MCF 10A (cell line): ENCODE measurements around the gene TOMM5. TPM values are rescaled to one million over a fixed set of nuclear protein-coding genes. Genes with fewer than 3 reads are reported as not detected.
A peak's percentile ranks its signal among the peaks of the same experiment; 100 is the strongest.

Experiments used
- BruUV-seq: library from RNA; stranded (reverse); fragments of 400-500 nt; replicated peaks from 2 replicates; lab custom pipeline; 2021; lab: Mats Ljungman, UMichigan
- CTCF ChIA-PET: fragments of 300-600 bp; sonication (Branson Sonifier 250); formaldehyde crosslinking; extraction: SDS; loops from one replicate; lab custom pipeline; 2021; ENCODE audit warnings: antibody characterized with exemption, inconsistent platforms; lab: Yijun Ruan, JAX
- POLR2A ChIA-PET: fragments of 300-600, 350-650 bp; sonication (Branson Sonifier 250); formaldehyde crosslinking; extraction: SDS; loops from one replicate; lab custom pipeline; 2020; ENCODE audit warnings: antibody characterized with exemption, inconsistent platforms; lab: Yijun Ruan, JAX
- DNase-seq: peaks from one replicate; pipeline ENCODE4 v3.0.0-alpha.2; 2018; ENCODE audit not compliant: unreplicated experiment
- H3K27ac Mint-ChIP-seq: one replicate; pipeline ENCODE4 v1.8.0; 2022; ENCODE audit warnings: mild to moderate bottlenecking, low read depth, mixed read lengths; ENCODE audit not compliant: unreplicated experiment
- H3K27me3 Mint-ChIP-seq: one replicate; pipeline ENCODE4 v1.8.0; 2022; ENCODE audit warnings: mixed read lengths; ENCODE audit not compliant: insufficient read depth, unreplicated experiment
- H3K36me3 Mint-ChIP-seq: one replicate; pipeline ENCODE4 v1.8.0; 2022; ENCODE audit warnings: mild to moderate bottlenecking, moderate library complexity, mixed read lengths; ENCODE audit not compliant: insufficient read depth, unreplicated experiment
- H3K4me1 Mint-ChIP-seq: one replicate; pipeline ENCODE4 v1.8.0; 2022; ENCODE audit warnings: mixed read lengths; ENCODE audit not compliant: insufficient read depth, unreplicated experiment
- H3K4me3 Mint-ChIP-seq: one replicate; pipeline ENCODE4 v1.8.0; 2022; ENCODE audit warnings: mild to moderate bottlenecking, moderate library complexity, mixed read lengths; ENCODE audit not compliant: unreplicated experiment
- H3K9me3 Mint-ChIP-seq: one replicate; pipeline ENCODE4 v1.8.0; 2022; ENCODE audit warnings: mixed read lengths; ENCODE audit not compliant: unreplicated experiment
- CTCF ChIP-seq: fragments of 200-600 bp; IDR thresholded peaks from one replicate; pipeline ENCODE4 v1.8.0; 2022; ENCODE audit warnings: antibody characterized with exemption, mild to moderate bottlenecking; ENCODE audit not compliant: unreplicated experiment
- intact Hi-C: fragments of 100-400 bp; cut with micrococcal nuclease; formaldehyde crosslinking; loops from 2 replicates; pipeline ENCODE4 v1.14.1; 2022
- total RNA-seq: library from RNA; stranded (reverse); gene quantifications from 2 replicates; pipeline ENCODE4 v1.2.3, GENCODE V29; 2022

The TOMM5 gene
- total RNA-seq, 1 experiment from 2014 or later = 151 TPM

DNA sequence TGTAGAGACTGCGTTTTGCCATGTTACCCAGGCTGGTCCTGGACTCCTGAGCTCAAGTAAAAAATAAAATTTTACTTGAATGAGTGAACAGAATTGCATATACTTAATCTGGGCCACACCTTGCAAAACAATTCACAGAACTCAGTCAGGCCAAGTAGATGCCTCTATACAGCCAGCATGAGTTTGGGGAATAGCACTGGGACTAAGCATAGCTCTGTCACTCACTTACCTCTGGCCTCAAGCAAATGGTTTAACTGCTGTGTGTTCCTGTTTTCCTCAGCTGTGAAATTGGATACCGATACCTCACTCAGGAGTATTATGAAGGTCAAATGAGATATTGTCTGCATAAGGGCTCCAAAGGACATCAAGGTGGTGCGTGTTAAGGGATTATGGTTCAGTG, 47.4 kb upstream of the TOMM5 start:
- ChIA-PET CTCF (interaction anchor here (0.9 kb wide), 1 partner anchor 14 kb away, joined by 3 read pairs; no protein-coding TSS in a partner anchor), POLR2A (interaction anchor here (1.1 to 2.5 kb wide), 2 partner anchors 37 to 48 kb away, joined by 4 to 8 read pairs; partner anchors contain the start of gene TOMM5)
- H3K4me1 Mint-ChIP-seq = no peaks in the 10 kb centered on the region
- H3K4me3 Mint-ChIP-seq = no peak overlapping the region
- intact Hi-C loops = no loop called here
- TF ChIP-seq CTCF = no peak
- DNase-seq = no peak
- no peak overlapping the region for H3K27ac Mint-ChIP-seq
- no peaks in the 10 kb centered on the region for H3K36me3 Mint-ChIP-seq
- BruUV-seq = no TSS peak
- H3K27me3 Mint-ChIP-seq = peaks cover 32% of the 10 kb centered on the region
- no peaks in the 10 kb centered on the region for H3K9me3 Mint-ChIP-seq

- H3K9me3 Mint-ChIP-seq = no peaks in the 10 kb centered on the region
- DNase-seq = peak; percentile 43
- BruUV-seq = no TSS peak
- H3K4me3 Mint-ChIP-seq = no peak overlapping the region
- intact Hi-C loops = no loop called here
- H3K4me1 Mint-ChIP-seq = no peaks in the 10 kb centered on the region
- peaks cover 32% of the 10 kb centered on the region for H3K27me3 Mint-ChIP-seq
- no peak for TF ChIP-seq CTCF
- CTCF ChIA-PET = interaction anchor here (0.9 kb wide), 1 partner anchor 13 kb away, joined by 3 read pairs; no protein-coding TSS in a partner anchor
- POLR2A ChIA-PET = interaction anchor here (1.1 to 2.5 kb wide), 2 partner anchors 36 to 47 kb away, joined by 4 to 8 read pairs; partner anchors contain the start of gene TOMM5
- no peak overlapping the region for H3K27ac Mint-ChIP-seq
- H3K36me3 Mint-ChIP-seq = no peaks in the 10 kb centered on the region
These were observed 46.8 kb upstream of the TOMM5 start for GRCh38 chr9:37639109-37639762.

GRCh38 chr9:37636511-37637448, 44.4 kb upstream of the TOMM5 start:
- ChIA-PET POLR2A (interaction anchor here (1.0 kb wide), 1 partner anchor 22 kb away, joined by 3 read pairs; no protein-coding TSS in a partner anchor), CTCF (no interaction called here)
- intact Hi-C loops = no loop called here
- Mint-ChIP-seq H3K4me1 (no peaks in the 10 kb centered on the region), H3K27me3 (peaks cover 18% of the 10 kb centered on the region), H3K36me3 (no peaks in the 10 kb centered on the region), H3K4me3 (no peak overlapping the region), H3K9me3 (no peaks in the 10 kb centered on the region), H3K27ac (no peak overlapping the region)
- no TSS peak for BruUV-seq
- no peak for DNase-seq
- TF ChIP-seq CTCF = no peak

GRCh38 chr9:37635808-37636207, 43.4 kb upstream of the TOMM5 start:
- CTCF ChIA-PET = no interaction called here
- H3K9me3 Mint-ChIP-seq = no peaks in the 10 kb centered on the region
- H3K4me1 Mint-ChIP-seq = no peaks in the 10 kb centered on the region
- POLR2A ChIA-PET = interaction anchor here (1.0 kb wide), 1 partner anchor 23 kb away, joined by 3 read pairs; no protein-coding TSS in a partner anchor
- no peak overlapping the region for H3K27ac Mint-ChIP-seq
- H3K4me3 Mint-ChIP-seq = no peak overlapping the region
- intact Hi-C loops = no loop called here
- H3K36me3 Mint-ChIP-seq = no peaks in the 10 kb centered on the region
- TF ChIP-seq CTCF = no peak
- no TSS peak for BruUV-seq
- peaks cover 18% of the 10 kb centered on the region for H3K27me3 Mint-ChIP-seq
- DNase-seq = no peak
